ENCODE data around the gene PARD3B.

DNA sequence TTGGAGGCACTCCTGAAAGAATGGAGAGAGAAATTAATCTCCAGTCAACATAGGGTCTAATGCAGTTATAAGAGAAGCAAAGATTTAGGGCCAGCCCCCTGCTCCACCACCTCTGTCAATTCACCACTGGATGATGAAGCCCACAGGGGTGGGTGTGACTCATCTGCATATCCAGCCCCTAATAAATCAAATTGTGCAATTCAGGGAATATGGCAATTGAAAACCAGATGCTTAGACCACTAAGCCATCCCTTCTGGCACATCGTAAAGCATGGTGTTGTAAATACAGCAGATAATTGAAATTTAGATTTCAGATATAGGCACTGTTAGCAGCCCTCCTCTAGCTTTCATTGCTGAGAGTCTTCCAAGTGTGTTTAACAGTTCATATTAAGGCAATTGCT, 541.4 kb downstream of the PARD3B start:
- TF ChIP-seq TAF1 (IDR thresholded peaks at IDR 0.05; ENCODE audit: borderline replicate concordance, low read depth, low read length) (no peak), BHLHE40 (IDR thresholded peaks at IDR 0.05; ENCODE audit: borderline replicate concordance in 1 of 2, low read depth in 2 of 2, low read length in 1 of 2) (no peak), EZH2 (IDR thresholded peaks at IDR 0.05; ENCODE audit: borderline replicate concordance, control insufficient read depth, low read depth, low read length) (no peak), LARP7 (IDR thresholded peaks at IDR 0.05) (no peak)
- TF ChIP-seq, protein P1, sequence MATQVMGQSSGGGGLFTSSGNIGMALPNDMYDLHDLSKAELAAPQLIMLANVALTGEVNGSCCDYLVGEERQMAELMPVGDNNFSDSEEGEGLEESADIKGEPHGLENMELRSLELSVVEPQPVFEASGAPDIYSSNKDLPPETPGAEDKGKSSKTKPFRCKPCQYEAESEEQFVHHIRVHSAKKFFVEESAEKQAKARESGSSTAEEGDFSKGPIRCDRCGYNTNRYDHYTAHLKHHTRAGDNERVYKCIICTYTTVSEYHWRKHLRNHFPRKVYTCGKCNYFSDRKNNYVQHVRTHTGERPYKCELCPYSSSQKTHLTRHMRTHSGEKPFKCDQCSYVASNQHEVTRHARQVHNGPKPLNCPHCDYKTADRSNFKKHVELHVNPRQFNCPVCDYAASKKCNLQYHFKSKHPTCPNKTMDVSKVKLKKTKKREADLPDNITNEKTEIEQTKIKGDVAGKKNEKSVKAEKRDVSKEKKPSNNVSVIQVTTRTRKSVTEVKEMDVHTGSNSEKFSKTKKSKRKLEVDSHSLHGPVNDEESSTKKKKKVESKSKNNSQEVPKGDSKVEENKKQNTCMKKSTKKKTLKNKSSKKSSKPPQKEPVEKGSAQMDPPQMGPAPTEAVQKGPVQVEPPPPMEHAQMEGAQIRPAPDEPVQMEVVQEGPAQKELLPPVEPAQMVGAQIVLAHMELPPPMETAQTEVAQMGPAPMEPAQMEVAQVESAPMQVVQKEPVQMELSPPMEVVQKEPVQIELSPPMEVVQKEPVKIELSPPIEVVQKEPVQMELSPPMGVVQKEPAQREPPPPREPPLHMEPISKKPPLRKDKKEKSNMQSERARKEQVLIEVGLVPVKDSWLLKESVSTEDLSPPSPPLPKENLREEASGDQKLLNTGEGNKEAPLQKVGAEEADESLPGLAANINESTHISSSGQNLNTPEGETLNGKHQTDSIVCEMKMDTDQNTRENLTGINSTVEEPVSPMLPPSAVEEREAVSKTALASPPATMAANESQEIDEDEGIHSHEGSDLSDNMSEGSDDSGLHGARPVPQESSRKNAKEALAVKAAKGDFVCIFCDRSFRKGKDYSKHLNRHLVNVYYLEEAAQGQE (IDR thresholded peaks at IDR 0.05; ENCODE audit: low read depth, low read length), result no peak
- TF ChIP-seq, protein P2, sequence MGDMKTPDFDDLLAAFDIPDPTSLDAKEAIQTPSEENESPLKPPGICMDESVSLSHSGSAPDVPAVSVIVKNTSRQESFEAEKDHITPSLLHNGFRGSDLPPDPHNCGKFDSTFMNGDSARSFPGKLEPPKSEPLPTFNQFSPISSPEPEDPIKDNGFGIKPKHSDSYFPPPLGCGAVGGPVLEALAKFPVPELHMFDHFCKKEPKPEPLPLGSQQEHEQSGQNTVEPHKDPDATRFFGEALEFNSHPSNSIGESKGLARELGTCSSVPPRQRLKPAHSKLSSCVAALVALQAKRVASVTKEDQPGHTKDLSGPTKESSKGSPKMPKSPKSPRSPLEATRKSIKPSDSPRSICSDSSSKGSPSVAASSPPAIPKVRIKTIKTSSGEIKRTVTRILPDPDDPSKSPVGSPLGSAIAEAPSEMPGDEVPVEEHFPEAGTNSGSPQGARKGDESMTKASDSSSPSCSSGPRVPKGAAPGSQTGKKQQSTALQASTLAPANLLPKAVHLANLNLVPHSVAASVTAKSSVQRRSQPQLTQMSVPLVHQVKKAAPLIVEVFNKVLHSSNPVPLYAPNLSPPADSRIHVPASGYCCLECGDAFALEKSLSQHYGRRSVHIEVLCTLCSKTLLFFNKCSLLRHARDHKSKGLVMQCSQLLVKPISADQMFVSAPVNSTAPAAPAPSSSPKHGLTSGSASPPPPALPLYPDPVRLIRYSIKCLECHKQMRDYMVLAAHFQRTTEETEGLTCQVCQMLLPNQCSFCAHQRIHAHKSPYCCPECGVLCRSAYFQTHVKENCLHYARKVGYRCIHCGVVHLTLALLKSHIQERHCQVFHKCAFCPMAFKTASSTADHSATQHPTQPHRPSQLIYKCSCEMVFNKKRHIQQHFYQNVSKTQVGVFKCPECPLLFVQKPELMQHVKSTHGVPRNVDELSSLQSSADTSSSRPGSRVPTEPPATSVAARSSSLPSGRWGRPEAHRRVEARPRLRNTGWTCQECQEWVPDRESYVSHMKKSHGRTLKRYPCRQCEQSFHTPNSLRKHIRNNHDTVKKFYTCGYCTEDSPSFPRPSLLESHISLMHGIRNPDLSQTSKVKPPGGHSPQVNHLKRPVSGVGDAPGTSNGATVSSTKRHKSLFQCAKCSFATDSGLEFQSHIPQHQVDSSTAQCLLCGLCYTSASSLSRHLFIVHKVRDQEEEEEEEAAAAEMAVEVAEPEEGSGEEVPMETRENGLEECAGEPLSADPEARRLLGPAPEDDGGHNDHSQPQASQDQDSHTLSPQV (IDR thresholded peaks at IDR 0.05), result no peak
- TF ChIP-seq, protein P3, sequence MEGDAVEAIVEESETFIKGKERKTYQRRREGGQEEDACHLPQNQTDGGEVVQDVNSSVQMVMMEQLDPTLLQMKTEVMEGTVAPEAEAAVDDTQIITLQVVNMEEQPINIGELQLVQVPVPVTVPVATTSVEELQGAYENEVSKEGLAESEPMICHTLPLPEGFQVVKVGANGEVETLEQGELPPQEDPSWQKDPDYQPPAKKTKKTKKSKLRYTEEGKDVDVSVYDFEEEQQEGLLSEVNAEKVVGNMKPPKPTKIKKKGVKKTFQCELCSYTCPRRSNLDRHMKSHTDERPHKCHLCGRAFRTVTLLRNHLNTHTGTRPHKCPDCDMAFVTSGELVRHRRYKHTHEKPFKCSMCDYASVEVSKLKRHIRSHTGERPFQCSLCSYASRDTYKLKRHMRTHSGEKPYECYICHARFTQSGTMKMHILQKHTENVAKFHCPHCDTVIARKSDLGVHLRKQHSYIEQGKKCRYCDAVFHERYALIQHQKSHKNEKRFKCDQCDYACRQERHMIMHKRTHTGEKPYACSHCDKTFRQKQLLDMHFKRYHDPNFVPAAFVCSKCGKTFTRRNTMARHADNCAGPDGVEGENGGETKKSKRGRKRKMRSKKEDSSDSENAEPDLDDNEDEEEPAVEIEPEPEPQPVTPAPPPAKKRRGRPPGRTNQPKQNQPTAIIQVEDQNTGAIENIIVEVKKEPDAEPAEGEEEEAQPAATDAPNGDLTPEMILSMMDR (IDR thresholded peaks at IDR 0.05 in 2 of 3, conservative IDR thresholded peaks at IDR 0.05 in 1 of 3; ENCODE audit: control insufficient read depth in 2 of 3, extremely low read depth in 1 of 3, insufficient read depth in 1 of 3, low read depth in 3 of 3, low read length in 3 of 3), result no peak
